Small intestine (tissue), 7 donors: ENCODE results near the gene TOMM5. TPM values are rescaled to one million over a fixed set of nuclear protein-coding genes. Genes with fewer than 3 reads are reported as not detected.

Experiments used
- DNase-seq, 2 donors: peaks; one replicate each; pipeline versions ENCODE4 v3.0.0 to v3.0.0-alpha.2; 2013
- FAIRE-seq: peaks from 2 replicates; lab custom pipeline; 2012; peaks lifted over from hg19 to GRCh38; lab: Jason Lieb, UNC
- H3K27ac ChIP-seq, 3 donors: one replicate each; pipeline ENCODE4 v1.5.1; 2013; ENCODE audit warnings: low read length in 2 of 3, mild to moderate bottlenecking in 2 of 3, control low read depth in 1 of 3, inconsistent platforms in 1 of 3, low read depth in 1 of 3, moderate library complexity in 1 of 3
- H3K27me3 ChIP-seq, 3 donors: one replicate each; pipeline ENCODE4 v1.6.1; 2013; ENCODE audit warnings: low read length in 3 of 3, inconsistent platforms in 1 of 3; ENCODE audit not compliant: control insufficient read depth in 3 of 3, insufficient read depth in 3 of 3
- H3K36me3 ChIP-seq, 3 donors: one replicate each; pipeline ENCODE4 v1.6.1; 2013; ENCODE audit warnings: low read length in 3 of 3, inconsistent platforms in 1 of 3, low read depth in 1 of 3, mild to moderate bottlenecking in 1 of 3, moderate library complexity in 1 of 3; ENCODE audit not compliant: control insufficient read depth in 3 of 3, insufficient read depth in 2 of 3
- H3K4me1 ChIP-seq, 3 donors: one replicate each; pipeline ENCODE4 v1.6.1; 2013; ENCODE audit warnings: low read length in 2 of 3, inconsistent platforms in 1 of 3, low read depth in 1 of 3, mild to moderate bottlenecking in 1 of 3, moderate library complexity in 1 of 3; ENCODE audit not compliant: control insufficient read depth in 3 of 3, insufficient read depth in 2 of 3
- H3K4me3 ChIP-seq, 3 donors: one replicate each; pipeline ENCODE4 v1.5.1; 2013; ENCODE audit warnings: low read length in 3 of 3, control low read depth in 1 of 3, inconsistent platforms in 1 of 3, low read depth in 1 of 3, mild to moderate bottlenecking in 1 of 3, moderate library complexity in 1 of 3
- H3K9me3 ChIP-seq, 2 donors: one replicate each; pipeline ENCODE4 v1.6.1; 2013; ENCODE audit warnings: low read depth in 1 of 2, low read length in 1 of 2; ENCODE audit not compliant: control insufficient read depth in 2 of 2, insufficient read depth in 1 of 2
- WGBS, 3 donors: extraction: QIAGEN DNeasy Blood & Tissue Kit; methylation state at CpG; one replicate each; pipeline ENCODE4 v1.1.7; 2013; 5-methylcytosine and 5-hydroxymethylcytosine counted together
- polyA plus RNA-seq, 4 donors: library from polyadenylated mRNA; stranded (reverse) in 3 of 4; unstranded in 1 of 4; fragments of 200-250 nt in 3 of 4; fragments of 120-200 nt in 1 of 4; gene quantifications; one replicate each; pipeline versions ENCODE4 v1.2.1 to v1.2.3, GENCODE V29; 2013
- donor health status: healthy with polysubstance abuse.
- donor health status: control.
- donor health status: control.
- donor health status: Bipolar disorder and iron deficiency.
- donor health status: healthy.

The TOMM5 gene
- polyA plus RNA-seq, 4 donors: 130 to 140 (median 137) TPM

DNA sequence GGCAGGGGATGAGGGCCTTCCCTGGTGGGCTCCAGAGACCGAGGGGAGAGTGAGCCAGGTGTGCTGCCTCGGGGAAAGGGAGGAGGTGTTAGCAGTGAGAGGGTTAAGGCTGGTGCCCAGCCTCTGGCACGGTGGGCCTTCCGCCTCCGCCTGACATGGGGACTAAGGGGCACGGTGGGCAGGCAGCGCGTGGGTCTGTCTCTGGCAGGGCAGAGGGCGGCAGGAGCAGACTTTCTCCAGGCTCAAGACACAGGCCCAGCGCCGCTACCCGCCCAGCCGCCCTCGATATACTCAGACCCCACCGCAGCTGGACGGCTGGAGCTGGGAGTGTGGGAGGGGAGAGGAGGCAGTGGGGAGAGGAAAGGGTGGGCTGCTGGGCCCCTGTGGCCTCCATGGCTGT, 43.4 kb upstream of the TOMM5 start:
- peaks cover 0 to under 1% (median 0%) of the 10 kb centered on the region in 3 donors for H3K27me3 ChIP-seq
- H3K4me1 ChIP-seq: no peaks in the 10 kb centered on the region
- H3K9me3 ChIP-seq: no peaks in the 10 kb centered on the region
- no peak overlapping the region for H3K27ac ChIP-seq
- H3K4me3 ChIP-seq: no peak overlapping the region
- DNase-seq: no peak
- 80 to 89% (median 86%) methylated on average over 16 of the region's 16 CpGs for WGBS, 3 donors
- no peak for FAIRE-seq
- no peaks in the 10 kb centered on the region for H3K36me3 ChIP-seq

DNA sequence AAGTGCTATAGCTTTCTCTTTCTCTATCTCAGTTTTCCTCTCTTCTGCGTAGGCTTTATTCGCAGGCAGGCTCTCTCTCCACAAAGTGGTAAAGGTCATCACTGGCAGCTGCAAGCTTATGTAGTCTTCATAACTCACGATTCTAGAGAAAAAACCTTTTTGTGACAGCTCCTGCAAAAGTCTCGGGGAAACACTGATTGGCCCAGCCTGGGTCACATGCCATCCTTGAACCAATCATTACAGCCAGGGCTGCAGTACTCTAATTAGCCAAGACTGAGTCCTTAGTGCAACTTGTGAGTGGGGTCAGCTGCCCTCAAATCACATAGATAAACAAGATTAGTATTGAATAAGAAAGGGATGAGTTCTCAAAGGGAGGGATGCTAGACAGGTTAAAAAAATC, 40.1 kb upstream of the TOMM5 start:
- Histone ChIP-seq H3K4me1 (no peaks in the 10 kb centered on the region), H3K9me3 (no peaks in the 10 kb centered on the region), H3K27ac (no peak overlapping the region), H3K4me3 (no peak overlapping the region), H3K27me3 (no peaks in the 10 kb centered on the region), H3K36me3 (no peaks in the 10 kb centered on the region)
- WGBS, 3 donors: 74 to 87% (median 85%) methylated on average over 4 of the region's 4 CpGs
- FAIRE-seq (no peak), DNase-seq (no peak)

DNA sequence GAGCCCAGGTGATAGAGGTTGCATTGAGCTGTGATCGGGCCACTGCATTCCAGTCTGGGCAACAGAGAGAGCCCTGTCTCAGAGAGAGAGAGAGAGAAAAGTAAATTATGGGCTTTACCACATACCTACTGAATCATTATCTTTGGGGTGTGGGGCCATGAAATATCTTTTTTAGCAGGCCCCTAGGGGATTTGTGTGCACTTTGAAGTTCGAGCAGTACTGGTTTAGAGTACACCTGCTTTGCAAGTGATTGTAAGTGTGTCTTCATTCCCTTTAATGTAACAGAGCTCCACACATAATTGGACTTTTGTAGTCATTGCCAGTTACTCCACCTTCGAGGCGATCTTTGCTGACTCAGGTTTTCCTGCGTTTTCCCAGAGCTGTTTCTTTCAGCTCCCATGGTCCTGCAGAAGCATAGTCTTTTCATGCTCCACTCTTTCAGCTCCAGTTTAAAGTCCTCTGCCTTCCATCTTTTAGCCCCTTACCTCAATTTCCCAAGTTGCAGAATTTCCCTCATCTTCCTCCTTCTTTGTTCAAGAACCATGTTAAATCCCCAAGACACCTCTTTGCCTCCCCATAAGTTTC, 34.4 kb upstream of the TOMM5 start:
- peaks cover 0 to 2% (median 0%) of the 10 kb centered on the region in 3 donors for H3K27me3 ChIP-seq
- no peaks in the 10 kb centered on the region for H3K4me1 ChIP-seq
- no peaks in the 10 kb centered on the region for H3K9me3 ChIP-seq
- H3K4me3 ChIP-seq: no peak overlapping the region
- H3K36me3 ChIP-seq: no peaks in the 10 kb centered on the region
- WGBS, 3 donors: 25 to 56% (median 35%) methylated on average over 5 of the region's 5 CpGs
- FAIRE-seq (no peak), DNase-seq (peak in 1 of 2 donors; percentile 5)
- H3K27ac ChIP-seq: no peak overlapping the region

DNA sequence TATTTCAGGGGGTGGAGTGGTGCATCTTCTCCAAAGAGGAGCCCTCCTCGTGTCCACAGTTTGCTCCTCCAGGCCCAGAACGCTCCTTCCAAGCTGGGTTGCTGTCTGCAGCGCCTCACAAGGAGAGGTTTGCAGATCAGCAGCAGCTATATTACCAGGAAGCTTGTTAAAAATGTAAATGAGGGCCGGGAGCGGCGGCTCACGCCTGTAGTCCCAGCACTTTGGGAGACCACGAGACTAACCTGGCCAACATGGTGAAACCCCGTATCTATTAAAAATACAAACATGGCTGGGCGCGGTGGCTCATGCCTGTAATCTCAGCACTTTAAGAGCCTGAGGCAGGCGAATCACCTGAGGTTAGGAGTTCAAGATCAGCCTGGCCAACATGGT, 33.4 kb upstream of the TOMM5 start:
- DNase-seq: no peak
- WGBS, 3 donors: 86 to 87% (median 86%) methylated on average over 12 of the region's 12 CpGs
- Histone ChIP-seq H3K27ac (no peak overlapping the region), H3K4me1 (no peaks in the 10 kb centered on the region), H3K36me3 (no peaks in the 10 kb centered on the region), H3K27me3 (peaks cover 0 to 2% (median 0%) of the 10 kb centered on the region in 3 donors), H3K4me3 (no peak overlapping the region), H3K9me3 (no peaks in the 10 kb centered on the region)
- FAIRE-seq: no peak

DNA sequence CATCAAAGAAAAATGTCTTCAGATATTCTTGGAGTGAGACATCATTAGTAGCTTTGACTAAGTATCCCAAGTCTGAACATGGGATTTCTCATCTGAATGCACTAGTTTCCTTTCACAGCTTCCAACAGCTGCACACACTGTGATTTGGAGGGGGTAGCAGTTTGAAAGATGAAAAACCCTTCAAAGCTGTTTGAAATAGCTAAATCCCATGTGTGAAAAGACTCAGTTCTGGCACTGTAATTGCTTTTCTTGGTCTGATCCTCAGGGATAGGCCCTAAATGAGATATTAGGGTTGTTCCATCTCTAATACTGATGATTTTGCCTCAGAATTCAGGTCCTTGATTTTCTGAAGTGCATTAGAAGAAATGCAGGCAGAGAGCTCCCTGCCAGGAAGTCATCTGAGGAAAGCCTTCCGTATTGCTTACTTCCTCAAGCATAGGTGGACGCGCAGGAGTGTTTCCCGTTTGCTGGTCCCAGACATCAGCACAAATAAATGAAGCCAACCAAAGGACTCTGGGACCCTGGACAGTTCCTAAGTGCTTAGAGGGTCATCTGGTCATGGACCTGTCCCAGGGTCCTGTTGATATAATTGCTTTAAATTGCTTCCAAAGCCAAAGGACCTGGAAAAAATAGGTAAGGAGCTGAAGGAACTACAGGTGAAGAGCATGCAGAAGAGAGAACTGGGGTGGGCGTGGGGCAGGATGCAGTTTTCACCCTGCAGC, 32.8 kb upstream of the TOMM5 start:
- Histone ChIP-seq H3K27ac (no peak overlapping the region), H3K27me3 (peaks cover 0 to 2% (median 0%) of the 10 kb centered on the region in 3 donors), H3K36me3 (no peaks in the 10 kb centered on the region), H3K4me1 (no peaks in the 10 kb centered on the region), H3K9me3 (no peaks in the 10 kb centered on the region), H3K4me3 (no peak overlapping the region)
- DNase-seq: no peak
- WGBS, 3 donors: 77 to 95% (median 84%) methylated on average over 5 of the region's 5 CpGs
- FAIRE-seq: no peak

DNA sequence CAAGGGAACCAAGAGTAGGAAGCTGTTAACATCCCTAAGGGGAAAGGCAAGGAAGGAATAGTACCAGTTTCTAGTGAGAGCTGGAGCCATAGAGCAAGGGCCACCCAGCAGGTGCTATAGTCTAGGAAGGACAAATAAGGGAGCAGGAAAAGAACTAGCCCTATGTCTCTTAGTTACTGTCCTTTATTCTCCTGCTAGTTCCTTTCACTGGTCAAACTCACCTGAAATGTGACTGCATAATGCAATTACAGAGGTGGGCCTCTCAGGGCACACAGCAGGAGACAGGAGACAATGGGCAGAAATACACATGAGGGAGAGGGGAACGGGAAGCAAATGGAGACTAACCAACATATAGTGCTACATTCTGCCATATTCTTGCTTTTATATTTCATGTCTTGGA, 31.7 kb upstream of the TOMM5 start:
- Histone ChIP-seq H3K4me3 (no peak overlapping the region), H3K9me3 (no peaks in the 10 kb centered on the region), H3K27me3 (peaks cover 0 to 2% (median 0%) of the 10 kb centered on the region in 3 donors), H3K4me1 (no peaks in the 10 kb centered on the region), H3K36me3 (no peaks in the 10 kb centered on the region), H3K27ac (no peak overlapping the region)
- DNase-seq (no peak), FAIRE-seq (no peak)
- 76 to 88% (median 85%) methylated on average over 1 of the region's 1 CpG for WGBS, 3 donors

DNA sequence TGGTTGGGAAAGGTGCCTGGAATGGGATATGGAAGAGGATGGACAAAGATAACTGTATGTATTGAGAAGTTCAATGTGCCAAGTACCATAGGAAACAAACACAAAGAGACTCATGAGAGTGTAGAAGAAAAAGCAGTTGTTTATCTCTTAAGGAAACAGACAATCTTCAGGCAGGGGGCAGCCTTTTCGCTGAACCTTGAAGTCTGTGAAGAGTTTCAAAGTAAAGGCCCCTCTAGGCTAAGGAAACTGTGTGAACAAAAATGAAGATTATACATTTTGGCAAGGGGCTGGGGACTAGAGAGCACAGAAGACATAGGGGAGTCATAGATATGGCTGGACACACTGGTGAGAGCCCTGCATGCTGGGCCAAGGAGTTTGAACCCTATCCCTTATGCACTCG, 30.9 kb upstream of the TOMM5 start:
- no peaks in the 10 kb centered on the region for H3K36me3 ChIP-seq
- FAIRE-seq: no peak
- 74 to 82% (median 80%) methylated on average over 2 of the region's 2 CpGs for WGBS, 3 donors
- H3K27ac ChIP-seq: no peak overlapping the region
- H3K4me3 ChIP-seq: no peak overlapping the region
- H3K4me1 ChIP-seq: no peaks in the 10 kb centered on the region
- no peak for DNase-seq
- no peaks in the 10 kb centered on the region for H3K9me3 ChIP-seq
- H3K27me3 ChIP-seq: peaks cover 0 to 2% (median 0%) of the 10 kb centered on the region in 3 donors

DNA sequence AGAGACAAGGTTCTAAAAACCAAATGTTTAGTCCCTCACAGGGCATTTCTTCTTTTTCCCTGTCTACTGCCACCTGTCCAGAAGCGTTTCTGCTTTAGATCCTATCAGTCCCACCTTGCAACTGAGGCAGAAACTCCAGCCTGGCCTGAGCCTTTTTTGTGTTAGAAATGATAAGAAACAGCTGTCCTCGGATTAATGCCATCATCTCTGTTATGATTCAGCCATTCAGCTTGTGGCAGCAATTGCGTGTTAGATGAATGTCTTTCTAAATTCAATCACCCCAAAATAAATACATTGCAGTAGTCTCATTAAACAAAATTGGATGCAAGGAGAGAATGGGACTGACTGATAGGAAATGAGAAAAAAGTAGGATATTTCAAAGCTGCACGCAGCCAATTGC, 30.1 kb upstream of the TOMM5 start:
- no peaks in the 10 kb centered on the region for H3K36me3 ChIP-seq
- 76 to 83% (median 78%) methylated on average over 4 of the region's 4 CpGs for WGBS, 3 donors
- H3K9me3 ChIP-seq: no peaks in the 10 kb centered on the region
- no peak overlapping the region for H3K4me3 ChIP-seq
- H3K4me1 ChIP-seq: no peaks in the 10 kb centered on the region
- DNase-seq (no peak), FAIRE-seq (no peak)
- H3K27me3 ChIP-seq: peaks cover 0 to 5% (median 0%) of the 10 kb centered on the region in 3 donors
- H3K27ac ChIP-seq: no peak overlapping the region
